ENCODE results near the gene SHQ1.

DNA sequence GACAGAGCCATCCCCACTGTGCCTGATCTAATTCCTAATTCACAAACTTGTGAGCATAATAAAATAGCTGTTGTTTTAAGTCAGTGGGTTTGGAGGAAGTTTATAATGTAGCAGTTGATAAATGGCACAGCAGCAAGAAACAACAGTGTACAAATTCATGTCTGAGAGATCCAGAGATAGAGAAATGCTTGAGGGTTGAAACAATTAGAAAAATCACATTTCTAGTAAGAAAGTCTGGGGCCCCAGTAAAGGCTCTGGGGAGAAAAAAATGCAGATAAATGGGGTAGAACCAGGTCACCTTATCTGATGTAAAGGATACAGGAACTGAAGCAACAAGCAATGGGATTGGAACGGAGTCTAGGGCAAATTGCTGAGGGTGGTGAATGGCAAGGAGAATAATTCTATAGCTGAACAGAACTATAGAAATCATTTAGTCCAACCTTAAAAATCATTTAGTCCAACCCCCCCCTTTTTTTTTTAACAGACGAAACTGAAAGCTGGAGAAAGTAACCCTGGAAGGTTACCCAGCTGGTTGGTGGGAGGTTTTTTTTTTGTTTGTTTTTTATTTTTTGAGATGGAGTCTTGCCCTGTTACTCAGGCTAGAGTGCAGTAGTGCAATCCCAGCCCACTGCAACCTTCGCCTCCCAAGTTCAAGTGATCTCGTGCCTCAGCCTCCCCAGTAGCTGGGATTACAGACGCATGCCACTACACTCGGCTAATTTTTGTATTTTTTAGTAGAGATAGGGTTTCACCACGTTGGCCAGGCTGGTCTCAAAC lies 14.3 kb upstream of the SHQ1 start:
- TF ChIP-seq EZH2phosphoT487 (IDR thresholded peaks at IDR 0.05; ENCODE audit: unreplicated experiment) (no peak), EZH2 (IDR thresholded peaks at IDR 0.05; ENCODE audit: low read depth, unreplicated experiment) (no peak), POLR2AphosphoS5 (IDR thresholded peaks at IDR 0.05; ENCODE audit: low read depth) (no peak), REST (IDR thresholded peaks at IDR 0.05; ENCODE audit: unreplicated experiment) (no peak), JUNB (IDR thresholded peaks at IDR 0.05; ENCODE audit: unreplicated experiment) (no peak)
- TF ChIP-seq, protein P1, sequence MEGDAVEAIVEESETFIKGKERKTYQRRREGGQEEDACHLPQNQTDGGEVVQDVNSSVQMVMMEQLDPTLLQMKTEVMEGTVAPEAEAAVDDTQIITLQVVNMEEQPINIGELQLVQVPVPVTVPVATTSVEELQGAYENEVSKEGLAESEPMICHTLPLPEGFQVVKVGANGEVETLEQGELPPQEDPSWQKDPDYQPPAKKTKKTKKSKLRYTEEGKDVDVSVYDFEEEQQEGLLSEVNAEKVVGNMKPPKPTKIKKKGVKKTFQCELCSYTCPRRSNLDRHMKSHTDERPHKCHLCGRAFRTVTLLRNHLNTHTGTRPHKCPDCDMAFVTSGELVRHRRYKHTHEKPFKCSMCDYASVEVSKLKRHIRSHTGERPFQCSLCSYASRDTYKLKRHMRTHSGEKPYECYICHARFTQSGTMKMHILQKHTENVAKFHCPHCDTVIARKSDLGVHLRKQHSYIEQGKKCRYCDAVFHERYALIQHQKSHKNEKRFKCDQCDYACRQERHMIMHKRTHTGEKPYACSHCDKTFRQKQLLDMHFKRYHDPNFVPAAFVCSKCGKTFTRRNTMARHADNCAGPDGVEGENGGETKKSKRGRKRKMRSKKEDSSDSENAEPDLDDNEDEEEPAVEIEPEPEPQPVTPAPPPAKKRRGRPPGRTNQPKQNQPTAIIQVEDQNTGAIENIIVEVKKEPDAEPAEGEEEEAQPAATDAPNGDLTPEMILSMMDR (conservative IDR thresholded peaks at IDR 0.05; ENCODE audit: low read depth in 2 of 2), result no peak
- TF ChIP-seq, protein P2, sequence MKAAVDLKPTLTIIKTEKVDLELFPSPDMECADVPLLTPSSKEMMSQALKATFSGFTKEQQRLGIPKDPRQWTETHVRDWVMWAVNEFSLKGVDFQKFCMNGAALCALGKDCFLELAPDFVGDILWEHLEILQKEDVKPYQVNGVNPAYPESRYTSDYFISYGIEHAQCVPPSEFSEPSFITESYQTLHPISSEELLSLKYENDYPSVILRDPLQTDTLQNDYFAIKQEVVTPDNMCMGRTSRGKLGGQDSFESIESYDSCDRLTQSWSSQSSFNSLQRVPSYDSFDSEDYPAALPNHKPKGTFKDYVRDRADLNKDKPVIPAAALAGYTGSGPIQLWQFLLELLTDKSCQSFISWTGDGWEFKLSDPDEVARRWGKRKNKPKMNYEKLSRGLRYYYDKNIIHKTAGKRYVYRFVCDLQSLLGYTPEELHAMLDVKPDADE (IDR thresholded peaks at IDR 0.05), result no peak
